ENCODE results near the gene ARSH.
"Not testable (repeated sequence)": the region's sequence is repeated elsewhere in the genome, so short reads cannot be mapped to it uniquely, and the experiment has no call there.

The ARSH gene

GRCh38 chrX:2967584-2967983, 38.8 kb upstream of the ARSH start:
- no peak for TF ChIP-seq CTCF (IDR thresholded peaks at IDR 0.05)
- no peak overlapping the region for H3K4me3 ChIP-seq
- H3K27ac ChIP-seq: no peak overlapping the region
- no peak for DNase-seq (ENCODE audit: low spot score)

GRCh38 chrX:2967998-2968909, 38.1 kb upstream of the ARSH start:
- H3K27ac ChIP-seq: no peak overlapping the region
- peak overlapping the region; percentile 52 for H3K4me3 ChIP-seq
- no peak for DNase-seq (ENCODE audit: low spot score)
- TF ChIP-seq CTCF (IDR thresholded peaks at IDR 0.05): no peak

- DNase-seq (ENCODE audit: low spot score): no peak
- Histone ChIP-seq H3K27ac (no peak overlapping the region), H3K4me3 (no peak overlapping the region)
- no peak for TF ChIP-seq CTCF (IDR thresholded peaks at IDR 0.05)
Measured at GRCh38 chrX:2969021-2969420, 37.3 kb upstream of the ARSH start.

GRCh38 chrX:2972391-2972790, 34.0 kb upstream of the ARSH start:
- H3K4me3 ChIP-seq: no peak overlapping the region
- DNase-seq (ENCODE audit: low spot score): no peak
- H3K27ac ChIP-seq: no peak overlapping the region
- TF ChIP-seq CTCF (IDR thresholded peaks at IDR 0.05): no peak

- no peak for TF ChIP-seq CTCF (IDR thresholded peaks at IDR 0.05)
- no peak for DNase-seq (ENCODE audit: low spot score)
Measured at GRCh38 chrX:2974961-2975360, 31.4 kb upstream of the ARSH start.

GRCh38 chrX:2978639-2979038, 27.7 kb upstream of the ARSH start:
- H3K27ac ChIP-seq; DNase-seq (ENCODE audit: low spot score); H3K4me3 ChIP-seq: not testable (repeated sequence)

More at GRCh38 chrX:2974961-2975360, 31.4 kb upstream of the ARSH start:
- Histone ChIP-seq H3K4me3 (no peak overlapping the region), H3K27ac (no peak overlapping the region)

GRCh38 chrX:2984342-2984741, 22.0 kb upstream of the ARSH start:
- no peak overlapping the region for H3K27ac ChIP-seq
- no peak overlapping the region for H3K4me3 ChIP-seq
- no peak for DNase-seq (ENCODE audit: low spot score)
- no peak for TF ChIP-seq CTCF (IDR thresholded peaks at IDR 0.05)

Data from coronary artery (tissue), 2 donors.